CD4-positive, alpha-beta T cell (primary cell): ENCODE measurements around the gene ALPK3. TPM values are rescaled to one million over a fixed set of nuclear protein-coding genes. Genes with fewer than 3 reads are reported as not detected.

Experiments used
- ATAC-seq: fragments of 200-7000 bp; cut with Tn5 transposase; one replicate; pipeline ENCODE4 v1.10.0; 2022; ENCODE audit warnings: mild to moderate bottlenecking; ENCODE audit not compliant: poor library complexity
- CTCF ChIA-PET: fragments of 350-600 bp; sonication (Branson Sonifier 250); formaldehyde crosslinking; loops from one replicate; lab custom pipeline; 2021; ENCODE audit warnings: antibody characterized with exemption, inconsistent platforms; lab: Charles Lee
- POLR2A ChIA-PET: fragments of 350-600 bp; sonication (Branson Sonifier 250); formaldehyde crosslinking; loops from one replicate; lab custom pipeline; 2021; ENCODE audit warnings: antibody characterized with exemption, inconsistent platforms; lab: Charles Lee
- DNase-seq, 14 experiments: peaks; one replicate each; pipeline ENCODE4 v3.0.0-alpha.2; 2013 to 2020; ENCODE audit warnings: mixed read lengths in 2 of 14
- H3K27ac ChIP-seq, 2 donors: one replicate each; pipeline versions ENCODE4 v1.5.1 to v1.7.0; 2013; ENCODE audit warnings: low read length in 2 of 2, low read depth in 1 of 2, mild to moderate bottlenecking in 1 of 2
- H3K27me3 ChIP-seq, 2 experiments: 1 replicate in 1 of 2; 2 replicates in 1 of 2; pipeline versions ENCODE4 v1.6.1 to v1.7.0; 2013; ENCODE audit warnings: low read length in 2 of 2, control low read depth in 1 of 2, mild to moderate bottlenecking in 1 of 2, moderate library complexity in 1 of 2; ENCODE audit not compliant: insufficient read depth in 2 of 2, control insufficient read depth in 1 of 2
- H3K36me3 ChIP-seq: one replicate; pipeline ENCODE4 v1.6.1; 2013; ENCODE audit warnings: low read length, control low read depth; ENCODE audit not compliant: insufficient read depth
- H3K4me1 ChIP-seq: one replicate; pipeline ENCODE4 v1.6.1; 2013; ENCODE audit warnings: low read length, control low read depth; ENCODE audit not compliant: insufficient read depth
- H3K4me3 ChIP-seq: one replicate; pipeline ENCODE4 v1.5.1; 2013; ENCODE audit warnings: mild to moderate bottlenecking, low read length, moderate library complexity
- H3K9me3 ChIP-seq, 2 experiments: 1 replicate in 1 of 2; 2 replicates in 1 of 2; pipeline versions ENCODE4 v1.6.1 to v1.7.0; 2013; ENCODE audit warnings: low read length in 2 of 2, mild to moderate bottlenecking in 2 of 2, control low read depth in 1 of 2, moderate library complexity in 1 of 2; ENCODE audit not compliant: control insufficient read depth in 1 of 2, insufficient read depth in 1 of 2
- H3K27ac Mint-ChIP-seq: one replicate; pipeline ENCODE4 v1.8.0; 2020; ENCODE audit warnings: mixed read lengths
- H3K27me3 Mint-ChIP-seq: one replicate; pipeline ENCODE4 v1.8.0; 2021; ENCODE audit warnings: mixed read lengths
- H3K36me3 Mint-ChIP-seq: one replicate; pipeline ENCODE4 v1.8.0; 2021; ENCODE audit warnings: low read depth, mixed read lengths
- H3K4me1 Mint-ChIP-seq: one replicate; pipeline ENCODE4 v1.8.0; 2021; ENCODE audit warnings: low read depth, mixed read lengths
- H3K4me3 Mint-ChIP-seq: one replicate; pipeline ENCODE4 v1.8.0; 2020; ENCODE audit warnings: mild to moderate bottlenecking, mixed read lengths
- H3K9me3 Mint-ChIP-seq: one replicate; pipeline ENCODE4 v1.8.0; 2020; ENCODE audit warnings: mixed read lengths
- CTCF ChIP-seq: fragments of 200-600 bp; IDR thresholded peaks from one replicate; pipeline ENCODE4 v1.8.0; 2022; ENCODE audit warnings: antibody characterized with exemption, mild to moderate bottlenecking
- intact Hi-C, 2 experiments: fragments of 100-400 bp; cut with DNase I in 1 of 2; cut with micrococcal nuclease in 1 of 2; formaldehyde crosslinking; loops; one replicate each; pipeline versions ENCODE4 v1.15.1 to v1.9.0; 2023 to 2025; cut with DNase I, micrococcal nuclease
- total RNA-seq, 174 experiments: library from RNA in 2 of 174; stranded (reverse) in 2 of 174; gene quantifications; one replicate each; pipeline ENCODE4 v1.2.3 and lab custom pipeline; 2021 to 2026

ALPK3 gene
- total RNA-seq, 2 experiments from 2014 or later: 0.14 TPM

GRCh38 chr15:84836844-84837243 is 19.7 kb downstream of the ALPK3 start:
- Histone ChIP-seq H3K9me3 (no peaks in the 10 kb centered on the region), H3K4me3 (no peak overlapping the region), H3K27ac (no peak overlapping the region), H3K36me3 (no peaks in the 10 kb centered on the region), H3K27me3 (no peaks in the 10 kb centered on the region), H3K4me1 (no peaks in the 10 kb centered on the region)
- ChIA-PET POLR2A (interaction anchor here (1.2 kb wide), 1 partner anchor 19 kb away, joined by 3 read pairs; no protein-coding TSS in a partner anchor), CTCF (no interaction called here)
- TF ChIP-seq CTCF: no peak
- Mint-ChIP-seq H3K36me3 (no peaks in the 10 kb centered on the region), H3K4me3 (no peak overlapping the region), H3K9me3 (no peaks in the 10 kb centered on the region), H3K4me1 (no peaks in the 10 kb centered on the region), H3K27ac (no peak overlapping the region), H3K27me3 (peaks cover 6% of the 10 kb centered on the region)
- ATAC-seq: no peak
- intact Hi-C loops: no loop called here
- DNase-seq: no peak

GRCh38 chr15:84839714-84840113 is 22.6 kb downstream of the ALPK3 start:
- no peaks in the 10 kb centered on the region for H3K9me3 ChIP-seq
- H3K4me3 Mint-ChIP-seq: no peak overlapping the region
- H3K27me3 ChIP-seq: no peaks in the 10 kb centered on the region
- H3K4me1 Mint-ChIP-seq: no peaks in the 10 kb centered on the region
- H3K27ac ChIP-seq: no peak overlapping the region
- ATAC-seq (no peak), DNase-seq (no peak)
- H3K27ac Mint-ChIP-seq: no peak overlapping the region
- no peaks in the 10 kb centered on the region for H3K36me3 Mint-ChIP-seq
- peaks cover 6% of the 10 kb centered on the region for H3K27me3 Mint-ChIP-seq
- no peaks in the 10 kb centered on the region for H3K4me1 ChIP-seq
- H3K9me3 Mint-ChIP-seq: no peaks in the 10 kb centered on the region
- POLR2A ChIA-PET: no interaction called here
- no peak for TF ChIP-seq CTCF
- no peaks in the 10 kb centered on the region for H3K36me3 ChIP-seq
- H3K4me3 ChIP-seq: no peak overlapping the region
- intact Hi-C loops: no loop called here
- CTCF ChIA-PET: no interaction called here

GRCh38 chr15:84840255-84840654 is 23.1 kb downstream of the ALPK3 start:
- CTCF ChIA-PET: no interaction called here
- no peaks in the 10 kb centered on the region for H3K27me3 ChIP-seq
- ATAC-seq: no peak
- H3K27ac ChIP-seq: no peak overlapping the region
- no peaks in the 10 kb centered on the region for H3K9me3 Mint-ChIP-seq
- H3K4me1 ChIP-seq: no peaks in the 10 kb centered on the region
- POLR2A ChIA-PET: no interaction called here
- H3K36me3 ChIP-seq: no peaks in the 10 kb centered on the region
- TF ChIP-seq CTCF: no peak
- intact Hi-C loops: no loop called here
- no peak overlapping the region for H3K4me3 ChIP-seq
- H3K27me3 Mint-ChIP-seq: peaks cover 6% of the 10 kb centered on the region
- H3K27ac Mint-ChIP-seq: no peak overlapping the region
- DNase-seq: no peak
- H3K4me1 Mint-ChIP-seq: no peaks in the 10 kb centered on the region
- H3K36me3 Mint-ChIP-seq: no peaks in the 10 kb centered on the region
- no peaks in the 10 kb centered on the region for H3K9me3 ChIP-seq
- H3K4me3 Mint-ChIP-seq: no peak overlapping the region
